HCT116 (cell line): ENCODE data around the gene MYO10.

Source experiments
- CTCF ChIP-seq, 3 experiments: fragments of 200-600 bp in 1 of 3; sonication (generic) in 1 of 3; IDR thresholded peaks in 2 of 3; conservative IDR thresholded peaks in 1 of 3; 2 replicates each; pipeline ENCODE4 v1.5.1; 2012 to 2017; ENCODE audit warnings: low read depth in 2 of 3, low read length in 2 of 3, antibody characterized with exemption in 1 of 3, borderline replicate concordance in 1 of 3, control low read depth in 1 of 3, mild to moderate bottlenecking in 1 of 3, mixed read lengths in 1 of 3, mixed run types in 1 of 3, moderate library complexity in 1 of 3; ENCODE audit not compliant: insufficient read depth in 1 of 3
- ZFX ChIP-seq: fragments of 450-650 bp; IDR thresholded peaks from 2 replicates; pipeline ENCODE4 v1.6.1; 2017

GRCh38 chr5:16913187-16914107 is 22.6 kb downstream of the MYO10 start:
- TF ChIP-seq CTCF (IDR thresholded peaks at IDR 0.05 in 2 of 3, conservative IDR thresholded peaks at IDR 0.05 in 1 of 3; ENCODE audit: borderline replicate concordance in 1 of 3, insufficient read depth in 1 of 3, low read depth in 2 of 3, low read length in 2 of 3), result no peak
- TF ChIP-seq ZFX, result no peak
